ENCODE data around the gene PEAR1.
A peak's percentile ranks its signal among the peaks of the same experiment; 100 is the strongest.

Gene PEAR1, protein sequence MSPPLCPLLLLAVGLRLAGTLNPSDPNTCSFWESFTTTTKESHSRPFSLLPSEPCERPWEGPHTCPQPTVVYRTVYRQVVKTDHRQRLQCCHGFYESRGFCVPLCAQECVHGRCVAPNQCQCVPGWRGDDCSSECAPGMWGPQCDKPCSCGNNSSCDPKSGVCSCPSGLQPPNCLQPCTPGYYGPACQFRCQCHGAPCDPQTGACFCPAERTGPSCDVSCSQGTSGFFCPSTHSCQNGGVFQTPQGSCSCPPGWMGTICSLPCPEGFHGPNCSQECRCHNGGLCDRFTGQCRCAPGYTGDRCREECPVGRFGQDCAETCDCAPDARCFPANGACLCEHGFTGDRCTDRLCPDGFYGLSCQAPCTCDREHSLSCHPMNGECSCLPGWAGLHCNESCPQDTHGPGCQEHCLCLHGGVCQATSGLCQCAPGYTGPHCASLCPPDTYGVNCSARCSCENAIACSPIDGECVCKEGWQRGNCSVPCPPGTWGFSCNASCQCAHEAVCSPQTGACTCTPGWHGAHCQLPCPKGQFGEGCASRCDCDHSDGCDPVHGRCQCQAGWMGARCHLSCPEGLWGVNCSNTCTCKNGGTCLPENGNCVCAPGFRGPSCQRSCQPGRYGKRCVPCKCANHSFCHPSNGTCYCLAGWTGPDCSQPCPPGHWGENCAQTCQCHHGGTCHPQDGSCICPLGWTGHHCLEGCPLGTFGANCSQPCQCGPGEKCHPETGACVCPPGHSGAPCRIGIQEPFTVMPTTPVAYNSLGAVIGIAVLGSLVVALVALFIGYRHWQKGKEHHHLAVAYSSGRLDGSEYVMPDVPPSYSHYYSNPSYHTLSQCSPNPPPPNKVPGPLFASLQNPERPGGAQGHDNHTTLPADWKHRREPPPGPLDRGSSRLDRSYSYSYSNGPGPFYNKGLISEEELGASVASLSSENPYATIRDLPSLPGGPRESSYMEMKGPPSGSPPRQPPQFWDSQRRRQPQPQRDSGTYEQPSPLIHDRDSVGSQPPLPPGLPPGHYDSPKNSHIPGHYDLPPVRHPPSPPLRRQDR

DNA sequence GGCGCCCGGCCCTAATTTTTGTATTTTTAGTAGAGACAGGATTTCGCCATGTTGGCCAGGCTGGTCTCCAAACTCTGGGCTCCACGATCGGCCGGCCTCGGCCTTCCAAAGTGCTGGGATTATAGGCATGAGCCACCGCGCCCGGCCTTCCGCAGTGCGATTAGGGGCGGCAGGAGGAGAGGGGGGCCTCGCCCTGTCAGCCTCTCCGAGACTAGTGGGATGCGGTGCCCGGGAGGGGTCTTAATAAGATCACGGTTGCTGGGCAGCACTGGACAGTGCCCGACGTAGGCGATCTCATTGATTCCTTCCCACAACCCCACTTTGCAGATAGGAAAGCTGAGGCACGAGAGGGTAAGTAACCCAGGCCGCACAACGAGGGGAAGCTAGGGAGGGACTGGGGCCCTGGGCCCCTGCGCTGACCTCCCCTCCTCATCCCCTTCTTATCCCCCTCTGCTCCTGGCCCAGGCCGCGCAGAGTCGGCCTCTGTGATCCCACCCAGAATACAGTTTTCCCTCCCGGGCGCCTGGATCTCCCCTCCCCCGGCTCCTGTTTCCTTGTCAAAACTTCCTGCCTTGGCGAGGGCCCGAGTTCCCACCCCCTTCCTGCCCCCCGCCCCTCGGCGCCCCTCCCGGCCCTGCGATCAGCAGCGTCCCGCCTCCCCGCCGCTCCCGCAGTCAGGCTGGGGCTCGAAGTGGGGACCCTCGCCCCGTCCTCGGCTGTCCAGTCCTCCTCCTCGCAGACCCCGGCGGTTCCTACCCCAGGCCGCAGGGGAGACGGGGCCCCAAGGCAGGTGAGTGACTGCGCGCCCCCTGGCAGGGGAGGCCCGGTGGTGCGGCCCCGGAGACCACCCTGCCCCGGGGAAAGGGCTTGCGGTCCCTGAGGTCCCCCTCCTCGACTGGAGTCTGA is at the start of gene PEAR1:
PEAR1 (plus strand) TSS at position 671 of the 906 bp plus-strand sequence. CDS start 10,209 bp downstream, outside the sequence.
- no peak for DNase-seq (ENCODE audit: low spot score)

DNA sequence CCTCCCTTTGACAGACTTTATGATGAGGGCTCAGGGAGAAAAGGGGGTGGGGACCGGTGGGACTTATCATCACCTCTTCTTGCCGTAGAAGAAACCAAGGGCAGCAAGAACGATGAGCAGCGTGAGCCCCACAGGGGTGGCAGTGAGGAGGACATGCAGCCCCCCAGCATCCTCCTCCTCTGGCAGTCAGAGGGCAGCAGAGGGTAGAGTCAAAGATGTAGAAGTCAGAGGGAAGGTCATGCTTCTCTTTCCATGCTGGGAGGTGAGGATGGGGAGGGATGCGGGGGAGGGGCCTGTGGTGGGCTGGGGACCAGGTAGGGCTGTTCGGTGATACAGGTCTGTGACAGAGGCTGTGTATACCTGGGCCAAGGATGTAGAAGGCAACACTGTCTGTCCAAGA is 49.4 kb upstream of the PEAR1 start:
- DNase-seq (ENCODE audit: low spot score), result no peak

DNA sequence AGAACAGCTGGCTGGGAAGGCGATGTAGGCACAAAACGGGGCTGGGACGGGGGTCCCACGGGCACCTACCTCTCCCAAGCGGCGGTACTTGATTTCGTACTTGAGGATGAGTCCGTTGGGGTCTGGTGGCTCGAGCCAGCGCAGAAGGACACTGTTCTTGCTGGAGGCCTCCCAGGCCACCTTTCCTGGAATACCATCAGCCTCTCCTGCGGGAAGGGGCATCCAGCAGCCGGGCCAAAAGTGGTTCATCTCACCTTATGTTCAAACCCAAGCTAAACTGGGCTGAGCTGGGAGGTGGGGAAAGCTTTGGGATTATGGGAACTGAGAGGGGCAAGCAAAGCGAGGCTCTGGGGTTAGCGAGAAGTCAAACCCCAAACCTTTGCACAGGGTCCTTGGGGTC is 48.9 kb upstream of the PEAR1 start:
- no peak for DNase-seq (ENCODE audit: low spot score)

DNA sequence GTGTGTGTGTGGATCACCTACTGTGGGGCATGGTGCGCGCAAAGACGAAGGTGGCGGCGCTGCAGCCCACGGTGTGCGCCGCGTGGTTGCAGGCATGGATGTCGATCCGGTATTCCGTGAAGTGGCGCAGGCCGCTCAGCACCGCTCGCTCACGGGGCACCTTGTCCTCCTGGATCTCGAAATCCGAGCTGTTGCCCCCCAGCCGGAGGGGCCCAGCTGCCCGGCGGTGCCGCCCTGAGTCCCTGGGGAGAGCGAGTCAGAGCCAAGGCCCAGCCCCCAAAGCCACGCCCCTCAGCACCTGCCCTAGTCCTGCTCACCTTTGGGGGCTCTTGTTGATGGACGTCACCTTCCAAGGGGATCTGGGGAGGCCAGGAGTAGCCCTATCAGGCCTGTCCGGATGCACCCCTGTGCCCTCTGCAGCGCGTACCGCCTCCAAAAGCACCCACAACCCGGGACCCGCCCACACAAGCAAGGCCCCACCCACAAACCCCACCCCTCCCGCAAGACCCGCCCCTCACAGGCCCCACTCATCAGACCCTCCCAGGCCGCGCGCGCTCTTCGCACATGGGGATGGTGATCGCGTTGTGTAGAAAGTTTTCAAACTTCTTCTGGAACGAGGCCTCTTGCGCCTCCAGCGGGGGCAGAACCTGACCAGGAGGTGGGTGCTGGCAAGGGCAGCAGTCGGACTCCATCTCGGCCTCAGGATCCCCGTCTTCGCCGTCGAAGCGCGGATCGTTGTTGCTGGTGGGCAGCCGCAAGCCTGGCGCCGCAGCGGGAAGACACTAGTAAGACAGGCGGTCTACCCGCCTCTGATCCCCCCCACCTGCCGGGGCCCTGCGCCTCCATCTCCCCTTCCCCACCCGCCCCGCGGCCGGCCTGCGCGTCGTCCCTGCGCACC is 48.2 kb upstream of the PEAR1 start:
- DNase-seq (ENCODE audit: low spot score), result no peak

DNA sequence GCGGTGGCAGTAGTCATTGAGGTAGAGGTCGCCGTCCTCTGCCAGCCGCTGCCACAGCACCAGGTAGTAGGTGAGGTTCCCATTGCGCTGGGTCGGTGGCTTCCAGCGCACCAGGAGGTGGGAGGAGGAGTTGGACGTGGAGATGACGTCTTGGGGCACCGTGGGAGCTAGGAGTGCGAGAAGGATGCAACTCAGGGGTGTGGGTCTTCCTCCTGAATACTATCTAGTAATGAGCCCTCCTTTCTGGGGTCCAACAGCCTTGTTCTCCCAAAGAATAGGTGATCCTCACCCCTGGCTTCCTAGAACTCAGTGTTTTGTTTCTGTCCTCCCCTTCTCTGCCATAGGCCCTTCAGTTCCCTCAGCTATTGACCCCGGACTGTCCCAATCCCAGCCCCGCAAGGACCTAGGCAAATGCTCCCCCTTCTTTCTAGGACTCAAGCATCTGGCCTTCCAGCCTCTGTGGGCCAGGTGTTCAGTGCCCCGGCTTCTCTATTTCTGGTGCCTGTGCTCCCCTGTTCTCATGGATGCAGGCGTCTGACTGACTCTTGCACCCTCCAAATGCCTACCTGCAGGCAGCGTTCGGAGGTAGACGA is 47.5 kb upstream of the PEAR1 start:
- DNase-seq (ENCODE audit: low spot score), result no peak

DNA sequence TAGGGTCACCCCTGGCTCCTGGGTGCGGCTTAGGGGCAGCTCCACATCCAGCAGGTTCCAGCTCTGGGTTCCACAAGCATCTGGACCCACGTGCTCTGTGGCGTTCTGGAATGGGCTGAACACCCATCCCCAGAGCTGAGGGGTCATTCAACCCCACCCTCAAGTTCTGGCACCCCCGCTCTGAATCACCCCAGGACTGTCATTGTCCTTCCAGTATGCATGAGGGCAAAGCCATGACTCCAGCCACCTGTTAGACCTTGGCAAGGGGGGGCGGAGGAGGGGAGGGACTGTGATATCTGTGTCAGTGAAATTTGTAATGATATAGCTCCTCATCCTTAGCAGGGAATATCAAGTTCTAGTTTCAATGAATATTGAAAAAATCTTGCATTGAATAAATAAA is 46.9 kb upstream of the PEAR1 start:
- no peak for DNase-seq (ENCODE audit: low spot score)

DNA sequence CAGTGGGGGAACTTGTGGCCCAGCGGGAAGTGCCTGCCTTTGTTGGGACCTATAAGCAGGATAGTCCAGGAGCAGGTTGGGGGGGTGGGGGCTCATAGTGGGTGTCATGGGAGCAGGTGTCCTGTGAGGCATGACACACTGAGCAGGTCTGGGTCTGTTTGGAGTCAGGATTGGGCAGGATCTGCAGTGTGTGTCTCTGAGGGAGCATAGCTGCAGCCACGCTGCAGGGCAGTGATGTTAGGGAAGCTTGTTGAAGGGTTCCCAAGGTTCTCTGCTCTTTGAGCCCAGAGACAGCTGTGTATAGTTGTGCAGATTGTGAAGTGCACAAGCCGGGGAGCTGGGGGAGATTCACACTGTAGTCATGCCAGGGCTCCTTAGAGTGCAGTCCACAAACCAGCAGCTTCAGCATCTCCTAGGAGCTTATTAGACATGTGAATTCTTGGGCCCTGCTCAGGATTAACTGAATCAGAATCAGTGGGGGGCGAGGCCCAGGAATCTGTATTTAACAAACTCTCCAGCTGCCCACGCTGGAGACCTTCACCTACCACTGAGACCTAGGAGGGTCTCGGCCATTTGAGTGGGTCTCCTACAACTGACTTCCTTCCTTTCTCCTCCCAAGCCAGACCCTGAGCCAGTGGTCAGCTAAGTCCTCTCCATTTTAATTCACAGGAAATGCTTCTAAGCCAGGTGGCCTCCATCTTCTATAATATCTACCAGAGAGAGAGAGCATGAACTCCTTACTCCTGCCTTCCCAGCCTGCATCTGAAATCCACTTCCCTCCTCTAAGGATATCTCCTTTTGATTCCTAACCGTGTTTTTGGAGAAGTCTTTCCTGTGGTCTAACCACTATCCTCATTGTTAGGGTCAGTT is 45.7 kb upstream of the PEAR1 start:
- DNase-seq (ENCODE audit: low spot score), result no peak

DNA sequence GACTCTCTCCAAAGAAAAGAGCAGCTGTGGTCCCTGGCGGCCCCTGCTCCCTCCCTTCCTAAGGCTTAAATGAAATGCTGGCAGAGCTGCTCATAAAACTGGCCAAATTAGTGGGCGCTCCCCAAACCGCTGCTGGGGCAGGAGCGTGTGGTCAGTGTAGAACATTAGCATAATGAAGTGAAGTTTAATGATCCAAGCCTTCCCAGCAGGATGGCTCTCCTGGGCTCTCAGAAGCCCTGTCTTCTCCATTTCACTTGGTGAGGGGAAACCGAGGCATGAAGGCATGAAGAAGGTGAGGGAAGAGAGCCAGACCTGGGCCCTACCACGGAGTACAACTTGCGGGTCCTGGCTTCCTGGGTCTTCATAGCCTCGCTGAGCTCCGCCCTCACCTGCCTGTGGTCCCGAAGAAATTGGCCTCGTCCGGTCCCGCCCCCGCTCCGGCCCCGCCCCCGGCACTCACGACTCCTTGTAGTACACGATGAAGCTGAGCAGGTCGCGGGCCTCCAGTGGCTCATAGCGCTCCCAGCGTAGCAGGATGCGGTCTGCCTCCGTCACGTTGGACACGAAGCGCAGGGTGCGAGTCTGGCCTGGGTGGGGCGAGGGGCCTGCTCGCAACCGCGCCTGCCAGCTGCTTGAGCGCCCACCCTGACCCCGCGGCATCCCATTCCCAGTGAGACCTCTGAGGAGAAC is 44.9 kb upstream of the PEAR1 start:
- no peak for DNase-seq (ENCODE audit: low spot score)

DNA sequence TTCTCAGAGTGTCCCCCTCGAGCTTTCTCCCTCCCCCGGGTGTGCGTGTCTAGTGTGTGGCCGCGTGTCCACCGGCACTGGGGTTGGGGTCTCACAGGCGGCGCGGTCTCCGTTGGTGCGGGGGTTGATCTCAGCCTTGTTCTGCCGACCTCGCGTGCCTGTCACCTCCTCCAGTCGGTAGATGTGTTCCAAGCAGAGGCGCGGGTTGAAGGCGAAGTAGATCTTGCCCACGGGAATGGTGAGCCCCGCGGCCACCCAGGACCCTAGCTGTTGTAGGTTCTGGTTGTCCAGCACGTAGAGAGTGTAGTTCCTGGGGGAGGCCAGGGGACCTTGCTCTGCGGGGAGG is 44.4 kb upstream of the PEAR1 start:
- DNase-seq (ENCODE audit: low spot score), result no peak

DNA sequence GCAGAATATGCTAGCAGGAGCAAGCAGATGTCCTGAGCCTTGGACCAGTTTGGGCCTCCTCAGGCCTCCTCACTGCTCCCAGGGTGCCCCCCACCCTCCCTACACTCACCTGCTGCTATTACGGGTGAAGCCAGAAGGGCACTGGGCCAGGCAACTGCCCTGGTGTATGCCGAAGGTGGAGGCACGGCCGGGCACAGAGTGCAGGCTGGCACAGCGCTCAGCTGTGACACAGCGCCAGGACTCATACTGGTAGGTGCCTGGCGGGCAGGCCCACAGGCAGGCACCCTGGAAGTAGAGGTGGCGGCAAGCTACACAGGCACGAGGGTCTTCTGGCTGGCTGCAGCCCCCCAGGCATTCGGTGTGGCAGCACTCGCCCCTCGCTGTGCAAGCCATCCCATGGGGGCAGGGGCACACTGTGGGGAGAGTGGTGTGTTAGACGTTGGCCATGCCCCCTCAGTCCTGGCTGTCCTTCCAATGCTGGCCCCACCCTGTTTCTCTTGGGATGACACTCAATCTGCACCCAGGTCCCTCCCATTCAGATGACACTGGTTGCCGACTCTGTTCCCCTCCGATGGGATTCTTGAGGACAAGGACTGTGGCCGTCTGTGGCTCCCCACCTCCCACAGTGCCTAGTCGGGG is 41.6 kb upstream of the PEAR1 start:
- DNase-seq (ENCODE audit: low spot score), result no peak

DNA sequence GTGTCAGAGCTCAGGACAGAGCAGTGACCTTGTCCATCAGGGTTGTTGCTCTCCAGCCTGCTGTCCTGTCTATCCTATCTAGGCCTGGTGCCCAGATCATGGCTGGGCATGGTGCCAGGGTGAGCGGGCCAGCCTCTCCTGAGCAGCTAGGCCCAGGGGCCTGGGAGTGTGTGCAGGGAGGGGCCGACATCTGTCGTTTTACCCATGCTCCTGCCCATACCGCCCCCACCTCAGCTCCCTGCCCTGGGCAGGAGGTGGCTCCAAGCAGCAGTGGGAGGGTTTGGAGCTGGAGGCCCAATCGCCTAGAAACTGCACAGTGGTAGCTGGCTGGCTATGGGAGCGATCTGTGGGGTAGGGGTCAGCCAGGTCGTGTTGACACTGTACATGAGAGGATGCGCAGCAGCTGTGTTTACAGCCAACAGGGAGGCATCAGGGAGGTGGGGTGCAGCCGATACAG is 41.1 kb upstream of the PEAR1 start:
- peak; percentile 60 for DNase-seq (ENCODE audit: low spot score)

DNA sequence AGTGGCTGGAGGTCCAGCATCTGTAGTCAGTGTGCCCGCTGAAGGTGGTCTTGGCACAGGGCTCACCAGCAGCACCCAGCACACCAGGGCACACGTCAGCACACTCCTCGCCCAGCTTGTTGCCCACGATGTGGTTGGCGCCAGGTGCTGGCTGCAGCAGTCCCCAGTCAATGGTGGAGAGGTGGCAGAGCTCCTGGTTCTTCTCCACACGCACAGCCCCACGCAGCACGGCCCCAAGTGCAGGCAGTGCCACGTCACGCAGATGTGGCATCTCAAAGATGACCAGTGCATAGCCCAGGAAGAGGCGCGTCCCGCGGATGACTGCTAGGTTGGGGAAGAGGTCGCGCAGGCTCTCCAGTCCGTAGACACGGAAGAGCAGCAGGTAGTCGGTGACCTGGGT is 39.8 kb upstream of the PEAR1 start:
- no peak for DNase-seq (ENCODE audit: low spot score)

DNA sequence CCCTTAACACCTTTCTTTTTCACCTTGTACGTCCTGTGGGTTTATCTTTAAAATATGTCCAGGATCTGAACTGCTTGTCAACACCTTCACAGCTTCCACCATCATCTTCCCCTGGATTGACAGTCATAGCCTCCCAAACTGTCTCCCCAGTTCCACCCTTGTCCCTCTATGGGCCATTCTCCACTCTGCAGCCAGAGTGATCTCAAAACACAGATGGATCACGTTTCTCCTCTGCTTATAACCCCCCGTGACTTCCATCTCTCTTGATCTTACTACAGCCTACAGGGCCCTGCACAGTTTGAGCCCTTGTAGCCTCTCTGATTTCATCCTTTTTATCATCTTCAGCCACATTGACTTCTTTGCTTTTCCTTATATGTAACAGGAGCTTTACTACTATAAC is 38.9 kb upstream of the PEAR1 start:
- no peak for DNase-seq (ENCODE audit: low spot score)

DNA sequence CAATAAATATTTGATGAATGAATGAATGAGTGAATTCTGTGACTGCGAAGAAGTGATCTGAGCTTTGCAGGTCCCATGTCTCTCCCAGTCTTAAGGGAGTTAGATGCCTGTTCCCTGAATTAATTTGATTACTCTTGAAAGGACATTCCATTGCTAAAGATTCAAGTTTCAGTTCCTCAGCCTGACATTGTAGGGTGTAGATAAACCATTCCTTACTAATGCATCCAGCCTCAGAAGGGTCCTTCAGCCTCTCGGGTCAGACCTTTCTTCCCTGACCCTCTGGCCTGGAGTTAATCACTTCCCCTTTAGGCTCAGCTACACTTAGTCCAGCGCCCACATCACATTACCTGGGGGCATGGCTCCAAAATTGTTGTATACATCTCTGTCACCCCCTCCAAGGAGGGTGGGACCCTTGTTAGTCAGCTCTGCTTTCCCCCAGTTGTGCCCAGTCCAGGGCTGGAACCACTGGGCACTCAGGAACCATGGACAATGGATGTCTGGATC is 37.2 kb upstream of the PEAR1 start:
- DNase-seq (ENCODE audit: low spot score), result no peak

DNA sequence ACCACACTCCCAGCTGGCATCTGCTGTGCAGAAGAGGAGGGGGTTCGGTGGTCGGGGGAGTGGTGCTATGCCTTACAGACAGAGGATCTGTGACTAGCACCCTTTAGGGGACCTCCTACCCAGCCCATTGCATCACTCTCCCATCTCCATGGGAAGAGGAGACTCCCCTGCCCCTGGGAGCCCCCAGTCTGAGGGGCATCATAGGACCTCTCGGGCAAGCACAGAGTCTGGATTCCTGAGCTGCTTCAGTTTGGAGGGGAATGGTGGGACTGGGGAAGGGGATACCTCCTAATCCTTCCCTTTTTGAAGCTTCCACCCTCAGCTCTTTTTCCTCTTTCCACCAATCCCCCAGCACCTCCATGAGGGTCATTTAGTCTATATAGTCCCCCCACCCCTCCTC is 36.0 kb upstream of the PEAR1 start:
- no peak for DNase-seq (ENCODE audit: low spot score)

DNA sequence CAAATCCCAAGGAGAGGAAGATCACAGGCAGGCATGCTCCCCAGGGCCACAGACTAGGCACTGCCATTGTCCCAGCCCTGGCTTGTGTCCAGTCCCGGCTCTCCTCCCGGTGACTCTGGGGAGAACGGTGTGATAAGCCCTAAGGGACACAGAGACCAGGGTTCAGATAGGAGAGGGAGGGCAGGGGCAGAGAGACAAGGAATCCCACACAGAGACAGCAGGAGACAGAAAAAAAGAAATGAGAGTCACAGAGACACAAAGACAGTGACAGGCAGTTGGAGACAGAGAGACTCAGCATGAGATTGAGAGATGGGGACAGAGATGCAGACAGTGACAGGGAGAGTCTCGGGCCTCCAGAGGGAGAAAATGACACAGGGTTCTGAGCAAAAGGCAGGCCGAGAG is 35.0 kb upstream of the PEAR1 start:
- no peak for DNase-seq (ENCODE audit: low spot score)

DNA sequence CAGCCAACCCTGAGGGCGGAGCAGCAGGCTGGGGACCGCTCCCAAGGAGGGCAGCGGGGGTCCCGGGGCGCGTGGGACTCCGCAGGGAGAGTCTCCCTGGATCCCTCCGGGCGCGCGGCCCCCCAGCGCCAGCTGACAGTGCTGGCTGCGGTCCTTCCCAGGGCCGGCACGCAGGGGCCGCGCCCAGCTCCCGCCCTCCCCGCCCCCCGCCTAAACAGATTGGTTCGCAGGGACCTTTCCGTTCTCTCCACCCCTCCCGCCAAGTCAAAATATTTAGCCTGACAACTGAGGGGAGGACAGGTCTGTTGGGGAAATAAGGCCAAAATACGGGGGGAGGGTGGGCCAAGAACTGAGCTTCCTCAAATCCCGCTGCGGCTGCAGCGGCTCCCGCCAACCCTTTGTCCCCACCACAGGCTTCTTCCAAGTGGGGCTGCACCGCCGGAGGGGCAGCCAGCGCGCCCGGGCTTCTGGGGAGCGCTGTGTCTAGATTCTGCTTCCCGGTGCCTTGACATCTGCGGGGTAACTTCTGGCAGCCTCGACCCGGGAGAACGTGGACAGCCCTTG is 34.5 kb upstream of the PEAR1 start, which contains the start of gene INSRR:
INSRR (minus strand) TSS at position 159 of the 564 bp plus-strand sequence. CDS start 496 bp downstream, outside the sequence.
- DNase-seq (ENCODE audit: low spot score), result no peak
